ENCODE results near the gene LAPTM5.
A peak's percentile ranks its signal among the peaks of the same experiment; 100 is the strongest.

LAPTM5 gene

DNA sequence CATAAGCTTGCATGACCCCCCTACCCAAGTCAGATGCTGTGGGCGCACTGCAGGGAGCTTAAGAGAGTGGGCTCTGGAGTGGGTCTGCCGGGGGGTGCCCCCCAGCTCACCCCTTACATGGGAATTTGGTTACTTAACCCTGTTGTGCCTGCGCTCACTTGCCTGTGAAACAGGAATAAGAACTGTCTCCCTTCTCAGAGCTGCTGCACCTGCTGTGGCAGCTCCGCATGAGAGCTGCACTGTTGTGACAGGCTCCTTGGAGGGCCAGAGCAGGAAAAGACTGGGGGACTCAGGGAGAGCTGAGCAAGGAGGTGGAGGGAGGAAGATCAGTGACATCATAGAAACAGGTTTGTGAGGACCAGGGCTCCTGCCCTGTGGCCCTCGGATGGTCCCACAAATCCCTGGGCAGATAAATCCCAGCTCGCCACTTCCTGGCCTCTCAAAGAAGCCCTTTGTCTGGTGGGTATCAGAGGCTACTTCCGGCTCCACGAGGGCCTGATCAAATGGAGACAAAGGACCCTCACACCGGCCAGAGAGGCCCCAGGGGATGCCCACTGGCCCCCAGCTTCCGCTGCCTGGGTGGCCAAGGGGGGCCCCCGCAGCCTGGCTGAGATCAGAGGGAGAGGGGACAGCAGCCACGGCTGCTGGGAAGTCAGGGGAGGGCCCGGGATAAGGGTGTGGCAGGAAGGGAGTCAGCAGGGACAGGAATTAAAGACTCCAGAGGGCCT is 28.9 kb upstream of the LAPTM5 start:
- no peak for DNase-seq

DNA sequence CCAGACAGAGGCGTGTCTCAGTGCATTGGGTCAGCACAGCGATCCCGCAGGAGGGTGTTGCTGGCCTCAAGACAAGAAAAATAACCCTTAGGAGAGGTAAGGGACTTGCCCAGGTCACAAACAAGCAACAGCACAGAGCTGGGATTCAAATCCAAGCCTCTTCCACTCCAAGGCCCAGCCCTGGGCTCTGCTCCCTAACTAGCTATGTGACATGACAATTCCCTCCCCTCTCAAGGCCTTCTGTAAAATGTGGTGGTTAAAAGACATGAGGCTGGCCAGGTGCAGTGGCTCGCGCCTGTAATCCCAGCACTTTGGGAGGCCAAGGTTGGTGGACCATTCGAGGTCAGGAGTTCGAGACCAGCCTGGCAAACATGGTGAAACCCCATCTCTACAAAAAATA is 28.1 kb upstream of the LAPTM5 start:
- DNase-seq = no peak

GRCh38 chr1:30785181-30785580 is 27.6 kb upstream of the LAPTM5 start:
- no peak for DNase-seq

DNA sequence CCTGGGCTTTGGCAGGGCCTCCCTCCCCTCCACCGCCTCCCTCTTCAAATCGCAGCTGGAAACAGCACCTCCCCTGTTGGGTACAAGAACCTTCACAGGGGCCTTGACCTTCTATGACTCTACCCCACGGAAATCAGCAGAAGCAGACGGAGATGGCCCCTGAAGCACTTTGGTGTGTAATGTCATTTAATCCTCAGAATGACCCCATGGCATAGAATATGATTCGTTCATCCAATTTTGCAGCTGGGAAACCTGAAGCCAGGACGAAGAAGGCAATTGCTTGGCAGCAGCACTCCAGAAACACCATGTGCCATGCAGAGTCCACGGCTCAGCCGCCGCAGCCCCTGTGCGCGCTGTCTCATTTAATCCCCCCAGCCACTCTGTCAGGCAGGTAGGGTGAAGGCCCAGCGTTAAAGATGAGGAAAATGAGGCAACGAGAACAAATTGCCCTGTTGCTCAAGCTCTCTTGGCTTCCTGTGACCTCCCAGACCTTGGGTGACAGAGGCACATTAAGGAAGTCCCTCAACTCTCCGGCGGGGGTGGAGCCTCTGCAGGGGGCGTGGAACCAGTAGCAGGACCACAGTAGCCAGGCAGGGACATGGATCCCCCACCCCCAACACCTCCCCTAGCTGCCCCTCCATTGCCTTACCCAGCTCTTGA is 25.8 kb upstream of the LAPTM5 start:
- DNase-seq = no peak

DNA sequence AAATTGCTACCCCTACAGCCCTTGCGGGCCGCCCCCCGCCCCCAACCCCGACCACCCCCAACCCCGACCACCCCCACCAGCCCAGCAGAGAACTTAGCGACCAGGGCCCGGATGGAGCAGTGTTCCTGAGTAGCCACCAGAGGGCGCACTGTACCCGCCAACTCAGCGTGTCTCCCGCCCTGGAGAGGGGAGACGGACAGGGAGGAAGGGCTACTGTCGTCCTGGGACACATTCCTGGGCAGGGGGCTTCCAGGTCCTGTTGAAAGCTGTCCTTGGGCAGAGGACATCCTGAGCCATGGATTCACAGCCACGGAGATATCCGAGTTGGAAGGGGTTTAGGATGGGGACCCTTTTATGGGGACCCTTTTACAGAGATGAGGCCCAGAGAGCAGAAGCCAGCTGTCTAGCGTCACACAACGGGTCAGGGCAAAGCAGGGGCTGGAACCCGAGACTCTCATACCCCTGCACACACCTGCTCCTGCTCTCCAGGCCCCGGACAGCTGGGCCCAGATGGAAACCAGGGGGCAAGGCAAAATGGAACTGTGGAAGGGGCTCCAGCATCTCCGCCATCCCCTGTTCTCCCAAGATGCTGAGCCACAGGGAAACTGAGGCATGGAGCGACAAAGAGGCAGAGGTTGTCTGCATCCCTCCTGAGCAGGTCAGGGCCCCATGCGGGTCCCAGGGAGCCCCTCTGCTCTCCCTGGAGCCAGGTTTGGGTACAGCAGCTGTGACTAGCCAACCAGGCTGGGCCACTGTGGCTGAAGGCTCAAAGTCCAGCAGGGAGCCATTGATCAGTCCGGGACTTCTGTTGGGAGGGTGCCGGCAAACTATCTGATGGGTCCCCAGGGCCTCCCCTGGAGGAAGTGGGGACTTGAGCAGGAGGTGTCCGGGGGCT is 25.0 kb upstream of the LAPTM5 start:
- DNase-seq = peak; percentile 91

- DNase-seq = no peak
Measured at GRCh38 chr1:30781906-30782305, 24.3 kb upstream of the LAPTM5 start.

GRCh38 chr1:30780409-30780808 is 22.8 kb upstream of the LAPTM5 start:
- no peak for DNase-seq

DNA sequence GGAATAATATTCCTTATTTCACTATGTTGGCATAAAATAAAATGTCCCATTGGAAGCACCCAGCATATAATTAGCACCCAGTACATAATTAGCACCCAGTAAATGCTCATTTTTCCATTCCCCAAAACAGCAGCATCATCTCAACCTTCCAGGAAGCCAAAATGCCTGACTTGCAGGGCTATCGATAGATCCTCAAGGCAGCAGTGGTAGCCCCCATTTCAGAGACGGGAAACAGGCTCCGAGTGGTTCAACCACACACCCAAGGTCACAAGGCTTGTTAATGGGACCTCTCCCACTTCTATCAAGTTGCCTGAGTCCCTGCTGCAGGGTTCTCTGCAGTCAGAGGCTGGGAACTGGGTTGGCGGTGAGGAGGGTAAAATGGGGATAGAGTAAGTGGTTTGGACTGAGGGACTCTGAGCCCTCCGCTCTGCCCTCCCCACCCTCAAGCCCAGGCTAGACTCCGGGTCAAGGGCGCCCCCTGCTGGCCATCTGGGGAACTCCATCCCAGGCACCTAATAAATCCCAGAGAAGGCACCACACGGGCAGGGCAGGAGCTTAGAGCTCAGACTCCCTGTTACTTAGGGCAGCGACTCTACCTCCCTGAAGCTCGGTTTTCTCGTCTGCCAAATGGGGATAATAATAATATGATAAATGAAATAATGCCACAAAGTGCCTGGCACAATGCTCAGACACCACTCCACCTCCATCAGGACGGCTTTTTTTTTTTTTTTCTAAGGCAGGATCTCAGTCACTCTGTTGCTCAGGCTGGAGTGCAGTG is 21.9 kb upstream of the LAPTM5 start:
- peak; percentile 98 for DNase-seq

DNA sequence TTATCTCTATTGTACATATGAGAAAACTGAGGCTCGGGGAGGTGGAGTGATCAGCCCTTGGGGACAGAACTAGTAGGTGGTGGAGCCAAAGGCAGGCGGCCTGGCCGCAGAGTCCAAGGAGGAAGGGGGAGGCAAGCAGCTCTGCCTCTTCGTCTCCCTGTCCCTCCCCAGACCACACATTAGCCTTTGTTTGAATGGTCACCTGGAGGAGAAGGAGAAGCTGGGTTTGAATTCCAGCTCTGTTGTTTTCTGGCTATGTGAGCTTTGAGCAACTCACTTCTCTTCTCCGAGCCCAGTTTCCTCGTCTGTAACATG is 21.4 kb upstream of the LAPTM5 start:
- DNase-seq = no peak

DNA sequence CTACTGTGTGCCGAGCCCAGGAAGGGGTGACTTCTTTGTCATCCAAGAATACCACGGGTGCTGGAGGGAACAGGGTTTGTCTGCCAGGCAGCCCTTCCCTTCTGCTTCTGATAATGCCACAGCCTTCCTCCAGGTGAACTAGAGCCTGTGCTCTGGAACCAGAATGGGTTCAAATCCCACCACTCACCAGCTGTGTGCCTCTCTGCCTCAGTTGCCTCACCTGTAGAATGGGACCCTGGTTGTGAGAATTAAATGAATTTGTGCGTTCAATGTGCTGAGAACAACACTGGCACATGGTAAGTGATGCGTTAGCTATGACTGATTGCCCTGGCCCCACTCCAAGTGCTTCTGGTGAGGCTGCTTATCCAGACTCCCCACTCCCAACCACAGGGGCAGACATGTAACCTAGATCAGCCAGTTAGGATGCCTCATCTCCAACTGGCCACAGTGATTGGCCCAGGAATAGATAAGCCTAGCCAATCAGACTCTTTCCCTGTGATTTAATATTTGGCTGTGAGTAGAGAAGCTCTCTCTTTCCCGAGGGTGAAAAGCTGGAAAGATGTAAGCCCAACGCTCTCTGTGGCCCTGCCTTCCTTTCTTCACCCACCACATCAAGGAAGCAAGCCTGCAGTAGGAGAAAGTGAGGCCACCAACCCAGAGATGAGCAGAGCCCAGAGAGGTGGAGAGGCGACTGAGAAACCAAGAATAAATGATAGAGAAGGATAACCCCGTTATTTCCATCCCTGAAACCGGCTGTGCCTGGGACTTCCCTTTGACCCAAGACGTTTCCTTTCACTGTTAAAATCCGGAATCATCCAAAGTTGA is 20.8 kb upstream of the LAPTM5 start:
- DNase-seq = no peak

- DNase-seq = no peak
Measured at GRCh38 chr1:30777904-30778153, 20.3 kb upstream of the LAPTM5 start.

- DNase-seq = no peak
Measured at GRCh38 chr1:30777060-30777903, 19.7 kb upstream of the LAPTM5 start.

- DNase-seq = no peak
Measured at GRCh38 chr1:30776097-30777059, 18.8 kb upstream of the LAPTM5 start.

DNA sequence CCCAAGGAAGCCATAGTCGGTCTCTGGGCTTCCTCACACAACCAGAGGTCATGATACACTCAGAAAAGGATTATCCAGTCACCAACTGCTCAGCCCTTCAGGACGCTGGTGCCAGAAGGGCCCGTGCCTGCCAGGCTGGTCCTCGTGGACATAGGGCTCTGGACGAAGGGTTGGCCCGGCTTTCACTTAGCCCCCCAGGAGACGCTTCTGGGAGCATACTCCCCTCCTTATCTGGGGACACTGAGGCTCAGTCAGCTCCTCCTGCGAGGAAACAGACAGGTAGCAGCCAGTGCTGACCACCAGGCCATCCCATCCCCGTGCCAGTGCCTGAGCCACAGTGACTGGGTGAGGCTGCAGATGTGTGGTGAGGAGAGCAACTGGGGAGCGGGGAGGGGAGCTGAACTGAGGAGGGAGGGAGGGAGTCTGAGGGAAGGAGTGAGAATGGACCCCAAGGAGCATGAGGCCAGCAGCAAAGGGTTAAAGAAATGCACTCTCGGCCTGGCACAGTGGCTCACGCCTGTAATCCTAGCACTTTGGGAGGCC is 17.9 kb upstream of the LAPTM5 start:
- DNase-seq = no peak

DNA sequence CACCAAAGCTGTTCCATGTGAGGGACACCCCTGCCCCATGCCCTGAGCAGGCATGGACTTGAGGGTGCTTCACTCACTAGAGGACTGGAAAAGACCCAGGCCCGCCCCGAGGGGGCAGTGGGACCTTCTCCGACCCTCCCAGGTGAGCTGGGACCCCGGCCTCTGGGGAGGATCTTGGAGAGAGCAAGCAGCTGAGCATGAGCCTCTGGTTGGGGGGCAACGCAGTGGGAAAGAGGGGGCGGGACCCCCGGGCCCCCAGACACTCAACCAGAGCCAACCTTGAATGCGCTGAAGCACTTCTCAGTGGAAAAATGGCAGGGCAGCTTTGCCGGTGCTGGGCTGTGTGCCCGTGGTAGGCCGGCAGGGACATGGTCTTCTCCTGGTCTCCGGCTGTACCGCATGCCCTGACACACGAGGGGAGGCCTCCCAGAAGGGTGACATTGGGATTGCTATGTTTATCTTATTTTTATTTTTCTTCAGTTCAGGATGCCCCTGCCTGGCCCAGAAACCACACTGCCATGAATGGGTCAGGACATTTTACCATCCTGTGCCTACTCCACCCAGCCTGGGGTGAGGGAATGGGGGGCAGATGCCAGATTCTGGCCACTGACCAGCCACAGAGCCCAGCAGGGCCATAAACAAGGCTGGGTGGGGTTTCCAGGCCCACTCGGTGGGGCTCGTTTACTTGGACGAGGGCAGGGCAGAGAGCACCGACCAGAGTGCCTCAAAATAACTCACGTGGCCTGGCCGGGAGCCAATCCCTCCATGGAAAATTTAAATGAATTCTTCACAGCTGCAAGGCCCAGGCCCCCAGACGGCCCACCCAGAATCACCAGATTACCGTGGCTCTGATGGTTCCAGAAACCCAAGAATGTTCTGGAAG is 17.2 kb upstream of the LAPTM5 start:
- no peak for DNase-seq

- DNase-seq = no peak
Measured at GRCh38 chr1:30773722-30774358, 16.3 kb upstream of the LAPTM5 start.

- DNase-seq = no peak
Measured at GRCh38 chr1:30771005-30771404, 13.4 kb upstream of the LAPTM5 start.

- no peak for DNase-seq
Measured at GRCh38 chr1:30770150-30770549, 12.6 kb upstream of the LAPTM5 start.

Measured in activated effector memory CD4-positive, alpha-beta T cell treated with anti-CD3 and anti-CD28 coated beads, Interleukin-2, amount 50 U/mL, for 16 hours (primary cell).